Measurements from ENCODE around the gene KDM6A.
"Not testable (repeated sequence)": the region's sequence is repeated elsewhere in the genome, so short reads cannot be mapped to it uniquely, and the experiment has no call there.

Gene KDM6A

GRCh38 chrX:44997282-44997812, 124.4 kb downstream of the KDM6A start:
- no peak overlapping the region for H3K4me3 ChIP-seq (ENCODE audit: low read depth, low read length)
- no peak for DNase-seq (ENCODE audit: low read depth)
- no peak for TF ChIP-seq CTCF (conservative IDR thresholded peaks at IDR 0.05; ENCODE audit: low read depth, low read length)

- no peak for TF ChIP-seq CTCF (conservative IDR thresholded peaks at IDR 0.05; ENCODE audit: low read depth, low read length)
- no peak overlapping the region for H3K4me3 ChIP-seq (ENCODE audit: low read depth, low read length)
- DNase-seq (ENCODE audit: low read depth): no peak
Measured at GRCh38 chrX:44997888-44998287, 124.9 kb downstream of the KDM6A start.

DNA sequence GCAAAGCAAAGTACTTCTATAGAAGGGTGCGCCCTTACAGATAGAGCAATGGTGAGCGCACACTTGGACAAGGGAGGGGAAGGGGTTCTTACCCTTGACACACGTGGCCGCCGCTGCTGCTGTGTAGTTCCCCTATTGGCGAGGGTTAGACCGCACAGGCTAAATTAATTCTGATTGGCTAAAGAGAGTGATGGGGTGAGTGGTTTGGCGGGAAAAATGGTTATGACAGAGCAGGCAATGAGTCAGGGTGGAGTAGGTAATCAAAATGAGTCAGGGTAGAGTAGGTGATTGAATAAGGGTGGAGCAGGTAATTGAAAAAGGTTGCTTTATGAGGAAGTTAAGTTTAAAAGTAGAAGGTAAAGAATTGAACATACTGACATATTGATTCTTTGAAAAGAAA, 126.2 kb downstream of the KDM6A start:
- not testable (repeated sequence) for H3K4me3 ChIP-seq (ENCODE audit: low read depth, low read length); DNase-seq (ENCODE audit: low read depth)

DNA sequence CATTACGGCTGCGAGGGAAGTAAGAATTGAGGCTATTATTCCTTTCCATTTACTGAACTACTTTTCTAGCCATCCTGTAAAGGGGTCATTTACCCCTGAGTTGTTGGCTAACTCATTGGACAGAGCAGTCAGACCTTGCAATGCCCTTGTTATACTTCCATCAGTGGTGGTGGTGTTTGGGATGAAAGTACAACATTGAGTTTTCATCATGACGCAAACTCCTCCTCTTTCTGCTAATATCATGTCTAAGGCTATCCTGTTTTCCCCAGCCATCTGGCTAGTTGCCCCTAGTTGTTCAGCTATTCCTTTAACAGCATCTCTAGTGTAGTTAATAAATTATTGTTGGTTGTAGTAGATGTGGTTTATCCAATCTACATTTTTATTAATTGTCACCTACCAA, 126.9 kb downstream of the KDM6A start:
- not testable (repeated sequence) for DNase-seq (ENCODE audit: low read depth)

GRCh38 chrX:45001048-45001447, 128.1 kb downstream of the KDM6A start:
- H3K4me3 ChIP-seq (ENCODE audit: low read depth, low read length): no peak overlapping the region
- no peak for DNase-seq (ENCODE audit: low read depth)
- TF ChIP-seq CTCF (conservative IDR thresholded peaks at IDR 0.05; ENCODE audit: low read depth, low read length): no peak

More for the DNA sequence above, 126.9 kb downstream of the KDM6A start:
- not testable (repeated sequence) for H3K4me3 ChIP-seq (ENCODE audit: low read depth, low read length)

DNA sequence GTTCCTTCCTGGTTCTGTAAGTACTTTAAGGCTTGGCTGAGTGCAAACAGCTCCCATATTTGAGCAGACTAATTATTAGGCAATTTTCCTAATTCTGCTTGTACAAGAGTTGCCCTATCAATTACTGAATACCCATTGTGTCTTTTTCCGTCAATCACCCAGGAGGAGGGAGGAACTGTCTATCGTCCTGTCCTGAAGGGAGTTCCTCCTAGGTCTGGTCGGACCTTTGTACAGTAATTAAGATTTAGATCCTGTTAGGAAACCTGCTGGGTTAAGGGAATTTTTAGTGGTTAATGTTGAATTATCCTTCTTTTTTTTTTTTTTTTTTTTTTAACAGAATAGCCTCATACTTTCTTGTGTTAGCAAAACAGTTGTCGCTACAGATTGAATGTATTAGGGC, 130.1 kb downstream of the KDM6A start:
- no peak overlapping the region for H3K4me3 ChIP-seq (ENCODE audit: low read depth, low read length)
- DNase-seq (ENCODE audit: low read depth): no peak
- no peak for TF ChIP-seq CTCF (conservative IDR thresholded peaks at IDR 0.05; ENCODE audit: low read depth, low read length)

- DNase-seq (ENCODE audit: low read depth): peak; percentile 25
Measured at GRCh38 chrX:45006002-45006800, 133.2 kb downstream of the KDM6A start.

More at GRCh38 chrX:45006002-45006800, 133.2 kb downstream of the KDM6A start:
- TF ChIP-seq CTCF (conservative IDR thresholded peaks at IDR 0.05; ENCODE audit: low read depth, low read length): no peak
- no peak overlapping the region for H3K4me3 ChIP-seq (ENCODE audit: low read depth, low read length)

All from choroid plexus epithelial cell (primary cell).